Common myeloid progenitor, CD34-positive (primary cell): ENCODE results near the gene KMT2A.

Experiments
- CTCF ChIA-PET: fragments of 350-600 bp; sonication (Branson Sonifier 250); formaldehyde crosslinking; loops from one replicate; lab custom pipeline; 2021; ENCODE audit warnings: antibody characterized with exemption; lab: Charles Lee
- POLR2A ChIA-PET: fragments of 350-600 bp; sonication (Branson Sonifier 250); formaldehyde crosslinking; loops from one replicate; lab custom pipeline; 2021; ENCODE audit warnings: antibody characterized with exemption; lab: Charles Lee
- DNase-seq, 3 donors: peaks; one replicate each; pipeline versions ENCODE4 v3.0.0 to v3.0.0-alpha.2; 2013
- H3K27ac ChIP-seq, 2 experiments: 1 replicate in 1 of 2; 2 replicates in 1 of 2; pipeline ENCODE4 v1.7.0; 2013; ENCODE audit warnings: inconsistent platforms in 2 of 2, low read length in 2 of 2, mild to moderate bottlenecking in 2 of 2, low read depth in 1 of 2, moderate library complexity in 1 of 2; ENCODE audit not compliant: severe bottlenecking in 2 of 2, insufficient read depth in 1 of 2, poor library complexity in 1 of 2
- H3K27me3 ChIP-seq, 5 experiments: replicated peaks in 2 of 5; 1 replicate in 3 of 5; 2 replicates in 2 of 5; pipeline versions ENCODE4 v1.6.1 to v1.7.0; 2013; ENCODE audit warnings: low read length in 4 of 5, mild to moderate bottlenecking in 2 of 5, moderate library complexity in 2 of 5, inconsistent platforms in 1 of 5; ENCODE audit not compliant: insufficient read depth in 5 of 5, control insufficient read depth in 4 of 5
- H3K36me3 ChIP-seq, 4 experiments: 1 replicate in 2 of 4; 2 replicates in 2 of 4; pipeline versions ENCODE4 v1.6.1 to v1.7.0; 2013; ENCODE audit warnings: low read length in 3 of 4, control low read depth in 1 of 4, mild to moderate bottlenecking in 1 of 4; ENCODE audit not compliant: control insufficient read depth in 4 of 4, insufficient read depth in 4 of 4
- H3K4me1 ChIP-seq, 4 experiments: 1 replicate in 3 of 4; 2 replicates in 1 of 4; pipeline versions ENCODE4 v1.6.1 to v1.7.1; 2013; ENCODE audit warnings: low read length in 3 of 4, mild to moderate bottlenecking in 3 of 4, control low read depth in 1 of 4, inconsistent platforms in 1 of 4, moderate library complexity in 1 of 4; ENCODE audit not compliant: control insufficient read depth in 4 of 4, insufficient read depth in 4 of 4; ENCODE audit errors: control extremely low read depth in 1 of 4
- H3K4me3 ChIP-seq, 7 experiments: 1 replicate in 4 of 7; 2 replicates in 3 of 7; pipeline versions ENCODE4 v1.5.1 to v1.7.0; 2013; ENCODE audit warnings: mild to moderate bottlenecking in 7 of 7, low read length in 6 of 7, moderate library complexity in 6 of 7, inconsistent platforms in 2 of 7, low read depth in 2 of 7, control low read depth in 1 of 7; ENCODE audit not compliant: insufficient read depth in 4 of 7, control insufficient read depth in 1 of 7; ENCODE audit errors: extremely low read depth in 1 of 7
- H3K9me3 ChIP-seq, 5 experiments: 1 replicate in 4 of 5; 2 replicates in 1 of 5; pipeline versions ENCODE4 v1.6.1 to v1.7.1; 2013; ENCODE audit warnings: low read length in 4 of 5, mild to moderate bottlenecking in 2 of 5, inconsistent platforms in 1 of 5, low read depth in 1 of 5, moderate library complexity in 1 of 5; ENCODE audit not compliant: control insufficient read depth in 4 of 5, insufficient read depth in 2 of 5; ENCODE audit errors: control extremely low read depth in 1 of 5
- WGBS: methylation state at CpG from one replicate; pipeline ENCODE4 v1.1.5; 2013; ENCODE audit not compliant: insufficient coverage; 5-methylcytosine and 5-hydroxymethylcytosine counted together

Gene KMT2A

DNA sequence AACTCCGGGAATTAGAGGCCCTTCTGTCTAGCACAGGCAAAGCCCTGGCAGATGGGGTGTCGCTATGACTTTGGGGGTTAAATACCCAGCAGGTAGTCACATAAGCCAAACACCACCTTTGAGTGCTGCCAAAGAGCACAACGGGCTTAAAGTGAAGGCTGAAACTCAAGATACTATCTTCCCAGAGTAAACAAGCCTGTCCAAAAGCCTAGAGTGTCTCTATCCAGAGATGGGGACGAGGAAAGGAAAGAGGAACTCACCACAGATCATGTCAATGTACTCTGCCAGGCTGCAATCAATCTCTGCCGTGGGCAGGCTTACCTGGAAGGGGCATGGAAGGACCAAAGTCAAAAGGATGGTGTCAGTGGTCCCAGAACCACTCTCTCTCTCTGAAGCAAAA is 109.2 kb downstream of the KMT2A start:
- no peak for DNase-seq
- ChIA-PET POLR2A (no interaction called here), CTCF (no interaction called here)
- Histone ChIP-seq H3K4me3 (no peak overlapping the region), H3K36me3 (peaks cover 6 to 35% (median 12%) of the 10 kb centered on the region in 4 experiments), H3K9me3 (no peaks in the 10 kb centered on the region), H3K27ac (no peak overlapping the region), H3K27me3 (no peaks in the 10 kb centered on the region), H3K4me1 (no peaks in the 10 kb centered on the region)
- WGBS, result 98% methylated on average over 4 of the region's 5 CpGs

DNA sequence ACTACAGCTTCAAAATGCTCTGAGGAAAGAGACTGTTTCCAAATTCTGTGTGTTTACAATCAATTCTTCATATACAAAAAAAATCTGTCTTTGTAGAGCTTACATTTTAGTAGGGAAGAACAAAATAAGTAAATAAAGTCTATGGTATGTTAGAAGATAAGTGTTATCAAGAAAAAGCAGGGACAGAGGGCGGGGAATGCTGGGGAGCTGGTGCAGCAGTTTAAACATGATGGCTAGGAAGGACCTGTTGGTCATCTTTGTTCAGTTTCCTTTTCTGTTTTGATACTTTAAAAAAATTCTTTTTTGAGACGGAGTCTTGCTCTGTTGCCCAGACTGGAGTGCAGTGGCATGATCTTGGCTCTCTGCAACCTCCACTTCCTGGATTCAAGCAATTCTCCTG is 110.8 kb downstream of the KMT2A start:
- Histone ChIP-seq H3K4me1 (no peaks in the 10 kb centered on the region), H3K27me3 (no peaks in the 10 kb centered on the region), H3K27ac (peak overlapping the region in 1 of 2 experiments; percentile 54), H3K36me3 (peaks cover 6 to 40% (median 17%) of the 10 kb centered on the region in 4 experiments), H3K4me3 (no peak overlapping the region), H3K9me3 (no peaks in the 10 kb centered on the region)
- POLR2A ChIA-PET, result no interaction called here
- CTCF ChIA-PET, result no interaction called here
- DNase-seq, result no peak
- 100% methylated on average over 2 of the region's 2 CpGs for WGBS

DNA sequence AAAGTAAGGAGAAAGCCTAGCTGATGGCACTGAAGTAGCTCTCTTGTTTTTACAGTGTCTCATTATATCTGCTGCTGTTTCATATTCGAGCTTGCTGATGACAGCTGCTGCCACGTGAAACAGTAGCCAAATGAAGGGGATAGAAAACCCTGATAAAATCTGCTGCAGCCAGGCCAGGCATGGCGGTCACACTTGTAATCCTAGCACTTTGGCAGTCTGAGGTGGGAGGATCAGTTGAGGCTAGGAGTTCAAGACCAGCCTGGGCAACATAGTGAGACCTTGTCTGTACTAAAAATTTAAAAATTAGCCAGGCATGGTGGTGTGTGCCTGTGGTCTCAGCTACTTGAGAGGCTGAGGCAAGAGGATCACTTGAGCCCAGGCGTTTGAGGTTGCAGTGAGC is 116.0 kb downstream of the KMT2A start:
- Histone ChIP-seq H3K4me3 (no peak overlapping the region), H3K9me3 (no peaks in the 10 kb centered on the region), H3K4me1 (no peaks in the 10 kb centered on the region), H3K36me3 (peaks cover 5 to 50% (median 19%) of the 10 kb centered on the region in 4 experiments), H3K27me3 (no peaks in the 10 kb centered on the region), H3K27ac (no peak overlapping the region)
- WGBS, result 98% methylated on average over 4 of the region's 4 CpGs
- no peak for DNase-seq
- CTCF ChIA-PET, result interaction anchor here (1.0 kb wide), 1 partner anchor 16 kb away, joined by 3 read pairs; no protein-coding TSS in a partner anchor
- POLR2A ChIA-PET, result no interaction called here

GRCh38 chr11:118560806-118561205 is 124.5 kb downstream of the KMT2A start:
- Histone ChIP-seq H3K36me3 (peaks cover 3 to 27% (median 8%) of the 10 kb centered on the region in 4 experiments), H3K27me3 (no peaks in the 10 kb centered on the region), H3K9me3 (no peaks in the 10 kb centered on the region), H3K4me1 (peaks cover 3 to 7% (median 6%) of the 10 kb centered on the region in 4 experiments), H3K4me3 (no peak overlapping the region), H3K27ac (no peak overlapping the region)
- ChIA-PET CTCF (interaction anchor here (0.6 kb wide), 1 partner anchor 213 kb away, joined by 3 read pairs; no protein-coding TSS in a partner anchor), POLR2A (no interaction called here)
- no peak for DNase-seq
- 97% methylated on average over 3 of the region's 4 CpGs for WGBS

- ChIA-PET CTCF (no interaction called here), POLR2A (no interaction called here)
- Histone ChIP-seq H3K27ac (peak overlapping the region; percentile 22 to 59), H3K4me1 (peaks cover 3 to 9% (median 6%) of the 10 kb centered on the region in 4 experiments), H3K4me3 (peak overlapping the region in 4 of 7 experiments; percentile 11 to 79 (median 34)), H3K9me3 (no peaks in the 10 kb centered on the region), H3K27me3 (no peaks in the 10 kb centered on the region), H3K36me3 (peaks cover 0 to 3% (median under 1%) of the 10 kb centered on the region in 4 experiments)
- DNase-seq, result peak in 2 of 3 donors; percentile 2 to 3
- WGBS, result 67% methylated on average over 2 of the region's 5 CpGs
These were observed 128.8 kb downstream of the KMT2A start for GRCh38 chr11:118565051-118565450.

- no CpG with 5 or more reads among the region's 2 CpGs for WGBS
- Histone ChIP-seq H3K9me3 (no peaks in the 10 kb centered on the region), H3K4me3 (no peak overlapping the region), H3K27me3 (no peaks in the 10 kb centered on the region), H3K4me1 (peaks cover 10 to 28% (median 19%) of the 10 kb centered on the region in 4 experiments), H3K27ac (no peak overlapping the region), H3K36me3 (no peaks in the 10 kb centered on the region)
- ChIA-PET CTCF (interaction anchor here (1.1 to 1.7 kb wide), 3 partner anchors 40 to 84 kb away, joined by 3 to 4 read pairs (median 3); no protein-coding TSS in a partner anchor), POLR2A (no interaction called here)
- no peak for DNase-seq
These were observed 133.4 kb downstream of the KMT2A start for GRCh38 chr11:118569670-118570069.

DNA sequence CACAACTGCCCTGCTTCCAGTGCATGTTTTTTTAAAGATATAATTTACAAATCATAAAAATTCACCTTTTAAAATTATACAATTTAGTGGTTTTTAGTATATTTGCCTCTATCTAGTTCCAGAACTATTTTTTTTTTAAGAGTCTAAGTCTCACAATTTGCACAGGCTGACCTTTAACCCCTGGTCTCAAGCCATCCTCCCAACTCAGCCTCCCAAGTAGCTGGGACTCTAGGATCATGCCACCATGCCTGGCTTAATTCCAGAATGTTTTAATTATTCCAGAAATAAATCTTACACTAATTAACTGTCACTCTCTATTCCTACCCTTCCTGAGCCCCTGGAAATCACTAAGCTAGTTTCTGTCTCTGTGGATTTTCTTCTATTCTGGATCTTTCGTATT is 134.5 kb downstream of the KMT2A start:
- ChIA-PET POLR2A (no interaction called here), CTCF (interaction anchor here (1.1 kb wide), 1 partner anchor 85 kb away, joined by 3 read pairs; no protein-coding TSS in a partner anchor)
- Histone ChIP-seq H3K9me3 (no peaks in the 10 kb centered on the region), H3K27ac (no peak overlapping the region), H3K27me3 (no peaks in the 10 kb centered on the region), H3K36me3 (no peaks in the 10 kb centered on the region), H3K4me3 (no peak overlapping the region), H3K4me1 (peaks cover 5 to 25% (median 16%) of the 10 kb centered on the region in 4 experiments)
- WGBS, result no CpG with 5 or more reads among the region's 1 CpG
- no peak for DNase-seq
